HFFc6 (cell line): ENCODE results near the gene SLC12A5. TPM values are rescaled to one million over a fixed set of nuclear protein-coding genes. Genes with fewer than 3 reads are reported as not detected.

Experiments
- DNase-seq: peaks from one replicate; pipeline ENCODE4 v3.0.0-alpha.2; 2018
- H3K27ac Mint-ChIP-seq: 2 replicates; pipeline ENCODE4 v1.8.0; 2020; ENCODE audit warnings: mild to moderate bottlenecking, mixed read lengths
- H3K27me3 Mint-ChIP-seq: 2 replicates; pipeline ENCODE4 v1.8.0; 2021; ENCODE audit warnings: mild to moderate bottlenecking, moderate library complexity, mixed read lengths; ENCODE audit not compliant: insufficient read depth
- H3K36me3 Mint-ChIP-seq: 2 replicates; pipeline ENCODE4 v1.8.0; 2021; ENCODE audit warnings: low read depth, mixed read lengths
- H3K4me1 Mint-ChIP-seq: 2 replicates; pipeline ENCODE4 v1.8.0; 2020; ENCODE audit warnings: low read depth, mixed read lengths
- H3K4me3 Mint-ChIP-seq: 2 replicates; pipeline ENCODE4 v1.8.0; 2020; ENCODE audit warnings: mild to moderate bottlenecking, moderate library complexity, mixed read lengths
- H3K9me3 Mint-ChIP-seq: 2 replicates; pipeline ENCODE4 v1.8.0; 2020; ENCODE audit warnings: mild to moderate bottlenecking, mixed read lengths
- total RNA-seq, 6 experiments: library from RNA; stranded (reverse); fragmentation: NEBNext Ultra II Directional; extraction: Animal tissue kit (Norgen Biotek cat#: 25700); gene quantifications; 2 replicates in 1 of 6; 3 replicates in 5 of 6; pipeline ENCODE4 v1.2.3, GENCODE V29; 2021
- TF ChIP-seq, protein P1 (sequence below): fragments of 200-600 bp; sonication (generic); IDR thresholded peaks from 2 replicates; pipeline ENCODE4 v1.5.0; 2021; ENCODE audit warnings: antibody characterized with exemption, mild to moderate bottlenecking

The SLC12A5 gene
- total RNA-seq, 6 experiments from 2014 or later = 0.18 to 0.82 (median 0.52) TPM; not detected in 1

DNA sequence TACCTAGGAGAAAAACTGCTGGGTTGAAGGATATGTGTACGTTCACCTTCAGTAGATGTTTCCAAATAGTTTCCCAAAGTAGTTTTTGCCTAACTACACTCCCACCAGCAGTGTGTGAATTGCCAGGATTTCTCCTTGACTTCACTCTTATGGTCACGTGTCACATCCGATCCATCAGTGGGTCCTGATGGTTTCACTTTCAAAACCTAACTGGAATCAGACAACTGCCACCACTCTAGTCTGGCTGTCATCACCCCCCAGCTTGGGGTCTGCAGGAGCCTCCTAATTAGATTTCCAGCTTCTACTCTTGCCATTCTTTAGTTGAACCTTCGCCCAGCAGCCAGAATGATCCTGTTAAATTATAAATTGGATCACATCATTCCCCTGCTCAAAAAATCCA is 8.5 kb upstream of the SLC12A5 start:
- DNase-seq = no peak
- Mint-ChIP-seq H3K27ac (no peak overlapping the region), H3K27me3 (peaks cover 37% of the 10 kb centered on the region), H3K4me3 (no peak overlapping the region), H3K4me1 (no peaks in the 10 kb centered on the region), H3K9me3 (no peaks in the 10 kb centered on the region), H3K36me3 (no peaks in the 10 kb centered on the region)
- TF ChIP-seq, protein P1, sequence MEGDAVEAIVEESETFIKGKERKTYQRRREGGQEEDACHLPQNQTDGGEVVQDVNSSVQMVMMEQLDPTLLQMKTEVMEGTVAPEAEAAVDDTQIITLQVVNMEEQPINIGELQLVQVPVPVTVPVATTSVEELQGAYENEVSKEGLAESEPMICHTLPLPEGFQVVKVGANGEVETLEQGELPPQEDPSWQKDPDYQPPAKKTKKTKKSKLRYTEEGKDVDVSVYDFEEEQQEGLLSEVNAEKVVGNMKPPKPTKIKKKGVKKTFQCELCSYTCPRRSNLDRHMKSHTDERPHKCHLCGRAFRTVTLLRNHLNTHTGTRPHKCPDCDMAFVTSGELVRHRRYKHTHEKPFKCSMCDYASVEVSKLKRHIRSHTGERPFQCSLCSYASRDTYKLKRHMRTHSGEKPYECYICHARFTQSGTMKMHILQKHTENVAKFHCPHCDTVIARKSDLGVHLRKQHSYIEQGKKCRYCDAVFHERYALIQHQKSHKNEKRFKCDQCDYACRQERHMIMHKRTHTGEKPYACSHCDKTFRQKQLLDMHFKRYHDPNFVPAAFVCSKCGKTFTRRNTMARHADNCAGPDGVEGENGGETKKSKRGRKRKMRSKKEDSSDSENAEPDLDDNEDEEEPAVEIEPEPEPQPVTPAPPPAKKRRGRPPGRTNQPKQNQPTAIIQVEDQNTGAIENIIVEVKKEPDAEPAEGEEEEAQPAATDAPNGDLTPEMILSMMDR = no peak

DNA sequence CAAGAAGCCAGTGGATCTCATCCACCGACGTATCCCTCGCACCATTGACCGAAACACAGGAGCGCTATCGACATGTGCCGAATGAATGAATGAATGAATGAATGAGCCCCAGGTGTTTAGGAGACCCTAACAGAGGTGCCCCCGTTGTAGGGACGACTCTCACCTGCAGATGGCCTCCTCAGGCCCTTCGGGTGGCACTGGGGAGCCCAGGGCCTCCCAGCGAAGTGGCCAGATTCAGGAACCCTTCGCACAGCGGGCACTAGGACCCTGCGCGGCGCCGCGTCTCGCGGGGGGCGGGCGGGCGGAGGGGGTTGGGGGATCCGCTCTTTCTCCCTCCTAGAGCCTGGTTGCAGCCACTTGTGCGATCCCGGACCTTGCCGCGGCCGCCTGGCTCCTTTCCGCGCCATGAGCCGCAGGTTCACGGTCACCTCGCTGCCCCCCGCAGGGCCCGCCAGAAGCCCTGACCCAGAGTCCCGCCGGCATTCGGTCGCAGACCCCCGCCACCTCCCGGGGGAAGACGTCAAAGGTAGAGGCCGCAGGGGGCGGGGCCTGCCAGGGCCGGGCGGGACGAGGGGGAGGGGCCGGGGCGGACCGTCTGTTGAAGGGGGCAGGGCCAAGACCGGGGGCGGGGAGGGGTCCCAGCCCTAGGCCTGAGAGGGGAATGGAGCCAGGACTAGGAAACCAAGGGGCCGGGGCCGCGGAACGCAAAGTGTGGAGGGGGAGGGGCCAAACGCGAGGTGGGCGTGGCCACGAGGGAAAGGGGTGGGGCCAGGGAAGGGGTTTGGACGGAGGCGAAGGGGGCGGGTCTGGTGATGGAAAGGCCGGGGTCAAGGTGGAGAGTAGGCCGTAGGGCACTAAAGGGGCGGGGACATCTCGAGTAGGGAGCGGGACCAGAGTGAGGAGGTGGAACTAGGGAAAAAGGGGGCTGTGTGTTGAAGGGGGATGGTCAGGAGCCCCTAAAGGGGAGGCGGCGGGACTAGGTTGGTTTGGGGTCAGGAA is 7.4 kb upstream of the SLC12A5 start:
- Mint-ChIP-seq H3K9me3 (no peaks in the 10 kb centered on the region), H3K4me3 (peak overlapping the region; percentile 59; the same call in 1 of the 2 replicates), H3K27me3 (peaks cover 29% of the 10 kb centered on the region), H3K36me3 (no peaks in the 10 kb centered on the region), H3K4me1 (no peaks in the 10 kb centered on the region), H3K27ac (no peak overlapping the region)
- DNase-seq = no peak
- TF ChIP-seq, protein P1 = peak; percentile 16; the same call in 1 of the 2 replicates

DNA sequence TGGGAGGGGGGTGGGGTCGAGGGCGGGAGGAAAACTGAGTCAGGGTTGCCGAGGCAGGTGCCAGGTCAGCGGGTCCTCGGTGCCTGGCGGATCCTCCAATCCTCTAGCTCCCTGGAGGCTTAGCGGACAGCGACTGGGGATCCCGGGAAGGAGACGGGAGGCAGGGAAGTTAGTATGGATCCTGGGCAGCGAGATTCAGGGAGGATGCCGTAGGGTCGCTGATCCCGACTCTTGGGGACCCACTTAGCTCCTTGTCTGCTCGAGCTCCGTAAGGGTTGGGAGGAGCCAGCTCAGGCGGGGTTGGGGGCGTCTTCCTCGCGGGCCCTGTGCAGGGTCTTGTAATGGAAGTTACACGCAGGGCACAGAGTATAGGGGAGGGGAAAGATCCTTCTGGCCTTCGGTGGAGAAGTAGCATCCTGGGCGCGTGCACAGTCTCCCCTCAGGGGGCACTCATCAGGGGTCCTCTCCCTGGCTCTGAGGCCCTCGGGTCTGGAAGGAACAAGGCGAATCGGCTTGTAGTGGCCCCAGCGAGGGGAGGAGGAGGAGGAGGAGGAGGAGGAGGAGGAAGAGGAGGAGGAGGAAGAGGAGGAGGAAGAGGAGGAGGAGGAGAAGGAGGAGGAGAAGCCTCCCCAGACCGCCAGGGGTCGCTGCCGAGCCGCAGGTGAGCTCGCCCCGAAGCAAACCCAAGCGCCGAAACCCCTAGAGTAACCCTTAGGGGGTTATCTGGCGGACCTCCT is 6.4 kb upstream of the SLC12A5 start:
- no peaks in the 10 kb centered on the region for H3K4me1 Mint-ChIP-seq
- no peaks in the 10 kb centered on the region for H3K9me3 Mint-ChIP-seq
- peaks cover 28% of the 10 kb centered on the region for H3K27me3 Mint-ChIP-seq
- TF ChIP-seq, protein P1 = peak; percentile 83
- DNase-seq = peak; percentile 7
- no peak overlapping the region for H3K27ac Mint-ChIP-seq
- H3K36me3 Mint-ChIP-seq = no peaks in the 10 kb centered on the region
- peak overlapping the region; percentile 59 for H3K4me3 Mint-ChIP-seq

DNA sequence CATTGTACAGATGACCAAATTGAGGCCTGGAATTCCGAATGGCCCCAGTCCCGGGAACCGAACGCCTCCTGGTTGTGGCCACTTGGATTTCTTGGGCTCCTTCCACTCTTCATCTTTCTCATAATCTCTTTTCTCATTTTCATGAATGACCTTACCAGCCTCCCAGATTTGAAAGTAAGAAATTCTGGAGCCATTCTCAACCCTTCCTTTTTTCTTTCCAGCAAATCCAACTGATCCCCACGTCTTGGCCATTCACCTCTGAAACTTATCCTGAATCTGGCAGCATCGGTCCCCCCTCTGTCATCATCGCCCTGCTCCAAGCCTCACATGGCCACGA is 5.9 kb upstream of the SLC12A5 start:
- H3K36me3 Mint-ChIP-seq = no peaks in the 10 kb centered on the region
- H3K27ac Mint-ChIP-seq = no peak overlapping the region
- DNase-seq = no peak
- H3K4me3 Mint-ChIP-seq = no peak overlapping the region; the same call in 1 of the 2 replicates
- TF ChIP-seq, protein P1 = peak; percentile 42
- no peaks in the 10 kb centered on the region for H3K9me3 Mint-ChIP-seq
- H3K4me1 Mint-ChIP-seq = no peaks in the 10 kb centered on the region
- H3K27me3 Mint-ChIP-seq = peaks cover 25% of the 10 kb centered on the region

DNA sequence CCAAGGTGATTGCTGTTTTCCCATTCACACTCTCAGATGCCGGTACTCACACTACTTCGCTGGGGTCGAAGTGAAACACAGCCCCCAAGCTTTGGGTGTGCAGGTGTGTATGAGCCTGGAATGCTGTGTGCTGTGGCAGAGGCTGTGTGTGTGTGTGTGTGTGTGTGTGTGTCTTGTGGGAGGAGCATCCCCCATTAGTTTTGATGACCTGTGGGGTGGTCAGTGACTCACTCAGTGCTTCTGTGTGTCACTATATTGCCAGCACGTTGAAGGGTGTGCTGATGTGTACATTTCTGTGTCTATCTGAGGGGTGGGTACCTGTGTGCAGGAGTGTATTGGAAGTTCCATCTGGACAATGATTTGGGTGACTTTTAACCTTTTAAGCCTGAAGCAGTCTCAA is 5.0 kb upstream of the SLC12A5 start:
- Mint-ChIP-seq H3K4me3 (no peak overlapping the region), H3K27me3 (peaks cover 25% of the 10 kb centered on the region), H3K9me3 (no peaks in the 10 kb centered on the region)

More for the DNA sequence above, 5.0 kb upstream of the SLC12A5 start:
- TF ChIP-seq, protein P1 = no peak
- peak; percentile 4 for DNase-seq
- Mint-ChIP-seq H3K27ac (no peak overlapping the region), H3K4me1 (no peaks in the 10 kb centered on the region), H3K36me3 (no peaks in the 10 kb centered on the region)
